Activated B cell treated with CpG ODN at 0.5 μM for 24 hours (primary cell): Measurements from ENCODE around the gene PLPPR4. TPM values are rescaled to one million over a fixed set of nuclear protein-coding genes. Genes with fewer than 3 reads are reported as not detected.

Source experiments
- ATAC-seq: fragments of 200-7000 bp; cut with Tn5 transposase; one replicate; pipeline ENCODE4 v1.10.0; 2021; ENCODE audit warnings: low read depth, mild to moderate bottlenecking, moderate library complexity
- CTCF ChIA-PET: fragments of 350-600 bp; sonication (Branson Sonifier 250); formaldehyde crosslinking; loops from one replicate; lab custom pipeline; 2021; ENCODE audit warnings: antibody characterized with exemption; lab: Charles Lee
- POLR2A ChIA-PET: fragments of 350-600 bp; sonication (Branson Sonifier 250); formaldehyde crosslinking; loops from one replicate; lab custom pipeline; 2021; ENCODE audit warnings: antibody characterized with exemption; lab: Charles Lee
- DNase-seq: peaks from one replicate; pipeline ENCODE4 v3.0.0; 2022
- H3K27ac Mint-ChIP-seq: one replicate; pipeline ENCODE4 v1.8.0; 2020; ENCODE audit warnings: mixed read lengths
- H3K27me3 Mint-ChIP-seq: one replicate; pipeline ENCODE4 v1.8.0; 2021; ENCODE audit warnings: mixed read lengths
- H3K36me3 Mint-ChIP-seq: one replicate; pipeline ENCODE4 v1.8.0; 2021; ENCODE audit warnings: low read depth, mixed read lengths
- H3K4me1 Mint-ChIP-seq: one replicate; pipeline ENCODE4 v1.8.0; 2021; ENCODE audit warnings: mixed read lengths
- H3K4me3 Mint-ChIP-seq: one replicate; pipeline ENCODE4 v1.8.0; 2020; ENCODE audit warnings: mild to moderate bottlenecking, mixed read lengths
- H3K9me3 Mint-ChIP-seq: one replicate; pipeline ENCODE4 v1.8.0; 2020; ENCODE audit warnings: mixed read lengths
- intact Hi-C: fragments of 100-400 bp; cut with micrococcal nuclease; formaldehyde crosslinking; loops from one replicate; pipeline ENCODE4 v1.15.1; 2024
- total RNA-seq: library from RNA; stranded (reverse); gene quantifications from 2 replicates; pipeline ENCODE4 v1.2.3, GENCODE V29; 2022
- TF ChIP-seq, protein P1 (sequence below): fragments of 200-600 bp; IDR thresholded peaks from one replicate; pipeline ENCODE4 v1.8.0; 2022; ENCODE audit warnings: antibody characterized with exemption, mild to moderate bottlenecking

PLPPR4 gene
- total RNA-seq, 1 donor from 2014 or later, result not detected

DNA sequence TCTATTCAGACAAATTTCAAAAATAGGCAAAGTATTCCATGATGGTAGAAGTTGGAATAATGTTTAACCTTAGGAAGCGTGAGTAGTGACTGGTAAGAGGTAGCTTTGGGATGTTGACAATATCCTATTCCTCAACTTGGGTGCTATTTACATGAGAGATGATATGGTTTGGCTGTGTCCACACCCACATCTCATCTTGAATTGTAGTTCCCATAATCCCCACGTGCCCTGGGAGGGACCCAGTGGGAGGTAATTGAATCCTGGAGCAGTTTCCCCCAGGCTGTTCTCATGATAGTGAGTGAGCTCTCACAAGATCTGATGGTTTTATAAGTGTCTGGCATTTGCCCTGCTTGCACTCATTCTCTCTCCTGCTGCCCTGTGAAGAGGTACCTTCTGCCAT, 67.3 kb downstream of the PLPPR4 start:
- Mint-ChIP-seq H3K27me3 (no peaks in the 10 kb centered on the region), H3K4me1 (no peaks in the 10 kb centered on the region), H3K36me3 (no peaks in the 10 kb centered on the region), H3K4me3 (no peak overlapping the region), H3K9me3 (no peaks in the 10 kb centered on the region), H3K27ac (no peak overlapping the region)
- intact Hi-C loops, result no loop called here
- TF ChIP-seq, protein P1, sequence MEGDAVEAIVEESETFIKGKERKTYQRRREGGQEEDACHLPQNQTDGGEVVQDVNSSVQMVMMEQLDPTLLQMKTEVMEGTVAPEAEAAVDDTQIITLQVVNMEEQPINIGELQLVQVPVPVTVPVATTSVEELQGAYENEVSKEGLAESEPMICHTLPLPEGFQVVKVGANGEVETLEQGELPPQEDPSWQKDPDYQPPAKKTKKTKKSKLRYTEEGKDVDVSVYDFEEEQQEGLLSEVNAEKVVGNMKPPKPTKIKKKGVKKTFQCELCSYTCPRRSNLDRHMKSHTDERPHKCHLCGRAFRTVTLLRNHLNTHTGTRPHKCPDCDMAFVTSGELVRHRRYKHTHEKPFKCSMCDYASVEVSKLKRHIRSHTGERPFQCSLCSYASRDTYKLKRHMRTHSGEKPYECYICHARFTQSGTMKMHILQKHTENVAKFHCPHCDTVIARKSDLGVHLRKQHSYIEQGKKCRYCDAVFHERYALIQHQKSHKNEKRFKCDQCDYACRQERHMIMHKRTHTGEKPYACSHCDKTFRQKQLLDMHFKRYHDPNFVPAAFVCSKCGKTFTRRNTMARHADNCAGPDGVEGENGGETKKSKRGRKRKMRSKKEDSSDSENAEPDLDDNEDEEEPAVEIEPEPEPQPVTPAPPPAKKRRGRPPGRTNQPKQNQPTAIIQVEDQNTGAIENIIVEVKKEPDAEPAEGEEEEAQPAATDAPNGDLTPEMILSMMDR, result no peak
- ChIA-PET CTCF (no interaction called here), POLR2A (no interaction called here)
- DNase-seq (no peak), ATAC-seq (no peak)

DNA sequence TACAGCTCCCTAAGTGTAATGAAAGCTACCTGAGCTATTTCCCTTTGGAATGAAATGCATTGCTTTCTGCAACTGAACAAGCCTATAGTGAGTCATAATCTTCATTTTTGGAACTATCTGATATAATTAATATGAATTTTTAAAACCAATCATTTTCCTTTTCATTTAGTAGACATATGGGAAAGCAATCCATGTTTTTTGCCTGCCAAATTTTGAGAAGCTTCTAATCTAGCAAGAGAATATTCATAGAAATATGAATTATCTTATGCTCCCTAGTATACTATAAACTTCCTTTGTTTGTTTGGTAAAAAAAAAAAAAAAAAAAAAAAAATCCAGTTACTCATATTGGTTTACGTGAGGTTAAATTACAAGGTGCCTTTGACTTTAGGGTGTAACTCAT, 68.3 kb downstream of the PLPPR4 start:
- POLR2A ChIA-PET, result no interaction called here
- H3K9me3 Mint-ChIP-seq, result no peaks in the 10 kb centered on the region
- CTCF ChIA-PET, result no interaction called here
- no peak for ATAC-seq
- H3K36me3 Mint-ChIP-seq, result no peaks in the 10 kb centered on the region
- no peak for DNase-seq
- TF ChIP-seq, protein P1, result no peak
- intact Hi-C loops, result no loop called here
- H3K27me3 Mint-ChIP-seq, result no peaks in the 10 kb centered on the region
- H3K4me3 Mint-ChIP-seq, result no peak overlapping the region
- no peaks in the 10 kb centered on the region for H3K4me1 Mint-ChIP-seq
- no peak overlapping the region for H3K27ac Mint-ChIP-seq

DNA sequence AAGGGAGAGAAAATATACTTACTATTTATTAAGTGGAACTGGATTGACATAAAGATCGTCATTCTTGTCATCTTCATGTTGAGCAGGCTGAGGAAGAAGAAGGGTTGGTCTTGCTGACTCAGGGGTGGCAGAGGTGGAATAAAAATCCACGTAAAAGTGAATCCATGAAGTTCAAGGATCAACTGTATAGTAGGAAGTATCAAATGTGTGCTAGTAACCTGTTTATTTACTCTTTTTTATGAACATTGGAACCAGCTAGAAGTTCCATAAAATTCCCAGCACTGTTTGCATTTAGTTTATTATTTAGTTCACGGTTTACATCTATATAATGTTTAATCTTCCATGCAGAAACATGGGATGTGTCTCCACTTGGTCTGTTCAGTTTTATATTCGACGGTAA, 70.7 kb downstream of the PLPPR4 start:
- POLR2A ChIA-PET, result no interaction called here
- Mint-ChIP-seq H3K4me3 (no peak overlapping the region), H3K9me3 (no peaks in the 10 kb centered on the region), H3K36me3 (no peaks in the 10 kb centered on the region), H3K4me1 (no peaks in the 10 kb centered on the region), H3K27ac (no peak overlapping the region), H3K27me3 (no peaks in the 10 kb centered on the region)
- TF ChIP-seq, protein P1, result no peak
- CTCF ChIA-PET, result no interaction called here
- intact Hi-C loops, result no loop called here
- ATAC-seq (no peak), DNase-seq (no peak)

DNA sequence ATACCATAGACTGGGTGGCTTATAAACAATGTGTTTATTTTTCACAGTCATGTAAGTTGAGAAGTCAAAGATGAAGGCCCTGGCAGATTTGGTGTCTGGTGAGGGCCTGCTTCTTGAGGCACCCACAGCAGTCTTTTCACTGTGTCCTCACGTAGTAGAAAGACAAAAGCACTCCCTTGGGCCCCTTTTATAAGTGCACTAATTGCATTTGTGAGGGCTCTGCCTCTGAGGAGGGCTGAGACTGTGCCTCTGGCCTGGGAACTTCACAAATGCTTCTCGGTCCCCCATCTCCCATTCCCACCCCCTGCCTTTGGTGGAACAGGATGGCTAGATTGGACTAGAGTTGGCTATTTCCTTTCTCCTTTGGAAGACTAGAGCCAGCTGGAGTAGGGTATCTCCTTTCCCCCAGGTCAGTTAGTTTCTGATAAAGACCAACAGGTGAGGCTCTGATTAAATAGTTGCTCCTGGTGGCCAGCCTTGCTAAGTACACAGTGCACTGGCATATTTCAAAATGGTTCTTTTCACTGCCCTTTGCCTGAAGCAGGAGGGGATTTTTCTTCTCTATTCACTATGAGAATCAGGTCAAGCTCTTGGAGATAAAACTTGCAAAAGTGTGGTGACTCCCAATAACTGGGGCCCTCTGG, 82.9 kb downstream of the PLPPR4 start:
- CTCF ChIA-PET, result no interaction called here

DNA sequence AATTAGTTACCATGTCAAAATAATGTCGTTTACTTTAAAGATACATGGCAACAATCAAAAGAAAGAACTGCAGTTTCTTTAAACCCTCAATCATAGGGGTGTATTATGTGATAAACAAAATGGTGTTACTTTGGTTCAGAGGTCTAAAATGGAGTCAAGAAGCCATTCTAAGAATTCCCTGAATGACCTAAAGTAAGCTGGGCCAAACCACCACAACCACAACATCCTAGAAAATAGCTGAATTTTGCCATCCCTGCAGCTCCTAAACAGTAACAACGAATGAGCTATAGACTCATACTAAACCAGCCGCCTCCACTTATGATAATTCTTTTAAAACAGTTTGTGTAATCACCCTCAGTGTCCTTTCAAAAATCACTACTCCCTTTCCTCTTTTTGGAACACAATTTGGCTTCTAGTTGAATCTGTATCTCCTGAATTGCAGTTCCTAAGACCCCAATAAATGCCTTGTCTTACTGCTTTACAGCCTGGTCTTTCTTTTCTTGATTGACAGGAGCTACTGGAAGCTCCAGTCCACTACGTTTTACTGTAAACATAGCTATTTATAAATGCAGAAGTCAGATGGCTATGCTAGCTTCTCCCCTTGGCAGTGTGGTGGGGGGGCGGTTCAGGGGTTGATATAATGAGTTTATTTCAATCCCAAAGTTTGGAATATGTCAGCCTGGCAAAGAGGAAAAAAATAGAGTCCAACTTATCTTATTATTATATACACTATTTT, 84.3 kb downstream of the PLPPR4 start:
- ATAC-seq (no peak), DNase-seq (no peak)
- ChIA-PET POLR2A (no interaction called here), CTCF (no interaction called here)
- Mint-ChIP-seq H3K36me3 (no peaks in the 10 kb centered on the region), H3K4me3 (no peak overlapping the region), H3K27me3 (no peaks in the 10 kb centered on the region), H3K4me1 (no peaks in the 10 kb centered on the region), H3K9me3 (peaks cover 2% of the 10 kb centered on the region), H3K27ac (no peak overlapping the region)
- TF ChIP-seq, protein P1, result no peak
- intact Hi-C loops, result no loop called here

More for the DNA sequence above, 82.9 kb downstream of the PLPPR4 start:
- Mint-ChIP-seq H3K4me1 (no peaks in the 10 kb centered on the region), H3K36me3 (no peaks in the 10 kb centered on the region), H3K9me3 (peaks cover 2% of the 10 kb centered on the region), H3K27me3 (no peaks in the 10 kb centered on the region), H3K27ac (no peak overlapping the region), H3K4me3 (no peak overlapping the region)
- TF ChIP-seq, protein P1, result no peak
- ATAC-seq (no peak), DNase-seq (no peak)
- intact Hi-C loops, result no loop called here
- POLR2A ChIA-PET, result no interaction called here
